AG09309 (cell line): ENCODE data around the gene TVP23A.

Source experiments
- DNase-seq: peaks from one replicate; pipeline ENCODE4 v3.0.0-alpha.2; 2010; ENCODE audit warnings: low read depth
- H3K4me3 ChIP-seq: 2 replicates; pipeline ENCODE4 v1.5.1; 2011; ENCODE audit warnings: mild to moderate bottlenecking, low read depth, low read length, moderate library complexity; ENCODE audit not compliant: control insufficient read depth
- TF ChIP-seq, protein P1 (sequence below): IDR thresholded peaks from 2 replicates; pipeline ENCODE4 v1.5.1; 2011; ENCODE audit warnings: mild to moderate bottlenecking, low read depth, low read length, inconsistent platforms; ENCODE audit not compliant: insufficient read depth, control insufficient read depth; ENCODE audit errors: missing control alignments

Gene TVP23A

DNA sequence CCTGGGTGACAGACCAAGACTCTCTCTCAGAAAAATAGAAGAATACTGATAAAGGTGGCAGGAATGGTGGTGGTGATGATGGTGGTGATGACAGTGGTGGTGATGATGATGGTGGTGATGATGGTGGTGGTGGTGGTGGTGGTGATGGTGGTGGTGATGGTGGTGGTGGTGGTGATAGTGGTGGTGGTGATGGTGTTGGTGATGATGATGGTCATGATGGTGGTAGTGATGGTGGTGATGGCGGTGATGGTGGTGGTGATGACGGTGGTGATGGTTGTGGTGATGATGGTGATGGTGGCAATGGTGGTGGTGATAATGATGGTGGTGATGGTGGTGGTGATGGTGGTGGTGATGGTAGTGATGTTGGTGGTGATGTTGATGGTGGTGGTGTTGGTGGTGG is 40.4 kb upstream of the TVP23A start:
- no peak for DNase-seq
- no peak overlapping the region for H3K4me3 ChIP-seq
- TF ChIP-seq, protein P1, sequence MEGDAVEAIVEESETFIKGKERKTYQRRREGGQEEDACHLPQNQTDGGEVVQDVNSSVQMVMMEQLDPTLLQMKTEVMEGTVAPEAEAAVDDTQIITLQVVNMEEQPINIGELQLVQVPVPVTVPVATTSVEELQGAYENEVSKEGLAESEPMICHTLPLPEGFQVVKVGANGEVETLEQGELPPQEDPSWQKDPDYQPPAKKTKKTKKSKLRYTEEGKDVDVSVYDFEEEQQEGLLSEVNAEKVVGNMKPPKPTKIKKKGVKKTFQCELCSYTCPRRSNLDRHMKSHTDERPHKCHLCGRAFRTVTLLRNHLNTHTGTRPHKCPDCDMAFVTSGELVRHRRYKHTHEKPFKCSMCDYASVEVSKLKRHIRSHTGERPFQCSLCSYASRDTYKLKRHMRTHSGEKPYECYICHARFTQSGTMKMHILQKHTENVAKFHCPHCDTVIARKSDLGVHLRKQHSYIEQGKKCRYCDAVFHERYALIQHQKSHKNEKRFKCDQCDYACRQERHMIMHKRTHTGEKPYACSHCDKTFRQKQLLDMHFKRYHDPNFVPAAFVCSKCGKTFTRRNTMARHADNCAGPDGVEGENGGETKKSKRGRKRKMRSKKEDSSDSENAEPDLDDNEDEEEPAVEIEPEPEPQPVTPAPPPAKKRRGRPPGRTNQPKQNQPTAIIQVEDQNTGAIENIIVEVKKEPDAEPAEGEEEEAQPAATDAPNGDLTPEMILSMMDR, result no peak

DNA sequence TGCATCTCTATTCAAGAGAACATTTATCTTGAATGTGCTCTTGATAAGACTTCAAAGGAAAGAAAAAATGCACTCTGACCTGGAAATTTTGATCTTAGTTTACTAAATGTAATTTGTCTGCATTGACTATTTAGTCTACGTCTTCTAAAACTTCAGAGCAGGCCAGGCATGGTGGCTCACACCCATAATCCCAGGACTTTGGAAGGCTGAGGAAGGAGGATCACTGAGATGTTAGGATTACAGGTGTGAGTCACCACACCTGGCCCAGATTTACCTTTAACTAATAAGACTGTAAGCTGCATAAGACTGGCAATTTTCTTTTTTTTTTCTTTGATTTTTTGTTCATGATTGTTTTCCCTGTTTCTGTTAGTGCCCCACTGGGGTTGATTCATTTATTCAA is 39.6 kb upstream of the TVP23A start:
- TF ChIP-seq, protein P1, result no peak
- DNase-seq, result no peak
- no peak overlapping the region for H3K4me3 ChIP-seq

DNA sequence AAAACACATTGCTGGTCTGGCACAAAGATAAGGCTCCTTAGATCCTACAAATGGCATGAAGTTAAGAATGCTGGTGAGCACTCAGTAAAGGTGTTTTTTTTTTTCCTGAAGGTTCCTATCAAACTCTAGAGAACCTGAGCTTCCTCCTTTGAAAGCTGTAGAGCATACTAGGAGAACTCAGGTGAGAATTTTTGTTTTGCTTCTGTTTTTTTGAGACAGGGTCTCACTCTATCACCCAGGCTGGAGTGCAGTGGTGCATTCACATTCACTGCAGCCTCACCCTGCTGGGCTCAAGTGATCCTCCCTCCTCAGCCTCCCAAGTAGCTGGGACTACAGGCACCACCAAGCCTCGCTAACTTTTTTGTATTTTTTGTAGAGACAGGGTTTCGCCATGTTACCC is 37.4 kb upstream of the TVP23A start:
- H3K4me3 ChIP-seq, result no peak overlapping the region
- TF ChIP-seq, protein P1, result no peak
- no peak for DNase-seq

- DNase-seq, result no peak
- no peak overlapping the region for H3K4me3 ChIP-seq
- TF ChIP-seq, protein P1, result no peak
These were observed 34.4 kb upstream of the TVP23A start for GRCh38 chr16:10852948-10853347.

- TF ChIP-seq, protein P1, result no peak
- no peak overlapping the region for H3K4me3 ChIP-seq
- no peak for DNase-seq
These were observed 33.7 kb upstream of the TVP23A start for GRCh38 chr16:10852286-10852685.

- TF ChIP-seq, protein P1, result no peak
- H3K4me3 ChIP-seq, result no peak overlapping the region
- no peak for DNase-seq
These were observed 32.9 kb upstream of the TVP23A start for GRCh38 chr16:10851512-10851911.

- no peak overlapping the region for H3K4me3 ChIP-seq
- no peak for DNase-seq
These were observed 31.9 kb upstream of the TVP23A start for GRCh38 chr16:10850478-10850850.

More at GRCh38 chr16:10850478-10850850, 31.9 kb upstream of the TVP23A start:
- TF ChIP-seq, protein P1, result no peak
